Kidney (tissue), 14 donors: ENCODE data around the gene FER. TPM values are rescaled to one million over a fixed set of nuclear protein-coding genes. Genes with fewer than 3 reads are reported as not detected.

Source experiments
- DNase-seq, 5 donors: peaks; one replicate each; pipeline ENCODE4 v3.0.0-alpha.2; 2013 to 2020
- FAIRE-seq: peaks from 2 replicates; lab custom pipeline; 2012; peaks lifted over from hg19 to GRCh38; lab: Jason Lieb, UNC
- H3K27ac ChIP-seq, 2 donors: one replicate each; pipeline ENCODE4 v1.7.0; 2013; ENCODE audit warnings: low read depth in 2 of 2, low read length in 2 of 2, inconsistent platforms in 1 of 2
- H3K27me3 ChIP-seq: one replicate; pipeline ENCODE4 v1.7.1; 2013; ENCODE audit warnings: low read length, inconsistent platforms; ENCODE audit not compliant: control insufficient read depth, insufficient read depth
- H3K36me3 ChIP-seq, 3 donors: one replicate each; pipeline versions ENCODE4 v1.7.0 to v1.7.1; 2013; ENCODE audit warnings: low read length in 3 of 3, control low read depth in 1 of 3, inconsistent platforms in 1 of 3; ENCODE audit not compliant: insufficient read depth in 3 of 3, control insufficient read depth in 2 of 3
- H3K4me1 ChIP-seq, 3 donors: one replicate each; pipeline versions ENCODE4 v1.7.0 to v1.7.1; 2013; ENCODE audit warnings: low read length in 3 of 3, inconsistent platforms in 1 of 3, low read depth in 1 of 3; ENCODE audit not compliant: control insufficient read depth in 2 of 3, insufficient read depth in 2 of 3
- H3K4me3 ChIP-seq, 3 donors: one replicate each; pipeline versions ENCODE4 v1.7.0 to v1.8.1; 2013; ENCODE audit warnings: low read length in 3 of 3, control low read depth in 1 of 3, inconsistent platforms in 1 of 3
- H3K9ac ChIP-seq, 3 donors: one replicate each; pipeline versions ENCODE4 v1.7.0 to v1.7.1; 2013; ENCODE audit warnings: low read length in 3 of 3, control low read depth in 1 of 3, inconsistent platforms in 1 of 3
- H3K9me3 ChIP-seq, 3 donors: one replicate each; pipeline versions ENCODE4 v1.7.0 to v1.7.1; 2013; ENCODE audit warnings: low read length in 3 of 3, control low read depth in 1 of 3, inconsistent platforms in 1 of 3; ENCODE audit not compliant: control insufficient read depth in 2 of 3, insufficient read depth in 1 of 3
- intact Hi-C: fragments of 100-400 bp; cut with DNase I; formaldehyde crosslinking; loops from one replicate; pipeline ENCODE4 v1.11.1; 2022
- polyA plus RNA-seq: library from polyadenylated mRNA; stranded (reverse); fragments of 350-450 nt; fragmentation: Illumina TruSeq; extraction: RNeasy Lipid Tissue Mini Kit (QIAGEN cat#74804); gene quantifications from one replicate; pipeline ENCODE4 v1.2.3, GENCODE V29; 2014; ENCODE audit warnings: low read depth, low replicate concordance; ENCODE audit not compliant: insufficient read depth
- total RNA-seq: library from RNA; stranded (reverse); fragmentation: NEBNext Ultra II Directional; extraction: Animal tissue kit (Norgen Biotek cat#: 25700); gene quantifications from one replicate; pipeline ENCODE4 v1.2.1, GENCODE V29; 2021
- TF ChIP-seq, protein P1 (sequence below): IDR thresholded peaks from 3 replicates; pipeline ENCODE4 v1.5.1; 2012; ENCODE audit warnings: mild to moderate bottlenecking, moderate library complexity, borderline replicate concordance; ENCODE audit not compliant: insufficient read depth; ENCODE audit errors: extremely low read depth
- donor health status: control.
- donor health status: control.
- donor health status: control.
- donor health status: control.
- donor health status: control.
- donor health status: DM: yes; HTN: yes; CAD: no.
- donor health status: Normal renal cell carcinoma (clear cell type).

The FER gene
- total and polyA plus RNA-seq, 2 donors from 2014 or later, result 2.1 to 38.2 TPM

DNA sequence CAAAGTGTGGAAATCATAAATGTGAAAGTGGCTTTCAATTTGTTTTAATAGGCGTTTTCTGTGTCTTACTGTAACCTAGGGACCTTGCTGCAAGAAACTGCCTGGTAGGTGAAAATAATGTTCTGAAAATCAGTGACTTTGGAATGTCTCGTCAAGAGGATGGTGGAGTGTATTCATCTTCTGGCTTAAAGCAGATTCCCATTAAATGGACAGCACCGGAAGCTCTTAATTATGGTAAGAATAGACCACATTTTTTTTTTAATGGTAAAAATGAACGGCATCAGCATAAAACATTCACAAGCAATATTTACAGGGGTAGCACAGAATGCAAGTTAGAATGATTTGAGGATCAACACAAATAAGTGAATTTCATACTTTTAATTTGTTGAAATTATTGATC is 433.0 kb downstream of the FER start:
- Histone ChIP-seq H3K27me3 (no peaks in the 10 kb centered on the region), H3K27ac (no peak overlapping the region), H3K4me3 (no peak overlapping the region), H3K36me3 (no peaks in the 10 kb centered on the region), H3K9ac (no peak overlapping the region), H3K9me3 (no peaks in the 10 kb centered on the region), H3K4me1 (no peaks in the 10 kb centered on the region)
- no peak for DNase-seq
- FAIRE-seq, result no peak
- intact Hi-C loops, result no loop called here
- TF ChIP-seq, protein P1, sequence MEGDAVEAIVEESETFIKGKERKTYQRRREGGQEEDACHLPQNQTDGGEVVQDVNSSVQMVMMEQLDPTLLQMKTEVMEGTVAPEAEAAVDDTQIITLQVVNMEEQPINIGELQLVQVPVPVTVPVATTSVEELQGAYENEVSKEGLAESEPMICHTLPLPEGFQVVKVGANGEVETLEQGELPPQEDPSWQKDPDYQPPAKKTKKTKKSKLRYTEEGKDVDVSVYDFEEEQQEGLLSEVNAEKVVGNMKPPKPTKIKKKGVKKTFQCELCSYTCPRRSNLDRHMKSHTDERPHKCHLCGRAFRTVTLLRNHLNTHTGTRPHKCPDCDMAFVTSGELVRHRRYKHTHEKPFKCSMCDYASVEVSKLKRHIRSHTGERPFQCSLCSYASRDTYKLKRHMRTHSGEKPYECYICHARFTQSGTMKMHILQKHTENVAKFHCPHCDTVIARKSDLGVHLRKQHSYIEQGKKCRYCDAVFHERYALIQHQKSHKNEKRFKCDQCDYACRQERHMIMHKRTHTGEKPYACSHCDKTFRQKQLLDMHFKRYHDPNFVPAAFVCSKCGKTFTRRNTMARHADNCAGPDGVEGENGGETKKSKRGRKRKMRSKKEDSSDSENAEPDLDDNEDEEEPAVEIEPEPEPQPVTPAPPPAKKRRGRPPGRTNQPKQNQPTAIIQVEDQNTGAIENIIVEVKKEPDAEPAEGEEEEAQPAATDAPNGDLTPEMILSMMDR, result no peak

DNA sequence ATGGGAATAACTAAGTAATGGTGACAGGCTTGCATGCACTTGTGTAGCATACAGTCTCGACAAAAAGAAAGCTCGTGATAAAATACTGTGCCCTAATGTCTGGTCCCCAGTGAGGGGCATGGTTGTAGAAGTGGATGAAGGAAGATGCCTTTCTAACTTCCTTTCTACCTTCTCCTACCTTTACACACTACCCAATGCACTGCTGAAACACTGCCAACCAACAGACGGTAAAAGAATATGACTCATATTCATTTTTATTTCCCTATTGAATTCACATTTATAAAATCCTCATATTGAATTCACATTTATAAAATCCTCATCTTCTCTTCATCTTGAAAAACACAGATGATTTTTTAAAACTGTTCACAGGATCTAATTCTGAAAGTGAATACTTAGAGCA is 439.1 kb downstream of the FER start:
- intact Hi-C loops, result no loop called here
- no peaks in the 10 kb centered on the region for H3K27me3 ChIP-seq
- H3K9me3 ChIP-seq, result no peaks in the 10 kb centered on the region
- FAIRE-seq (no peak), DNase-seq (no peak)
- H3K4me1 ChIP-seq, result no peaks in the 10 kb centered on the region
- no peak overlapping the region for H3K4me3 ChIP-seq
- no peak overlapping the region for H3K9ac ChIP-seq
- H3K36me3 ChIP-seq, result peaks cover 0 to 5% (median 2%) of the 10 kb centered on the region in 3 donors
- H3K27ac ChIP-seq, result no peak overlapping the region
- TF ChIP-seq, protein P1, result no peak

DNA sequence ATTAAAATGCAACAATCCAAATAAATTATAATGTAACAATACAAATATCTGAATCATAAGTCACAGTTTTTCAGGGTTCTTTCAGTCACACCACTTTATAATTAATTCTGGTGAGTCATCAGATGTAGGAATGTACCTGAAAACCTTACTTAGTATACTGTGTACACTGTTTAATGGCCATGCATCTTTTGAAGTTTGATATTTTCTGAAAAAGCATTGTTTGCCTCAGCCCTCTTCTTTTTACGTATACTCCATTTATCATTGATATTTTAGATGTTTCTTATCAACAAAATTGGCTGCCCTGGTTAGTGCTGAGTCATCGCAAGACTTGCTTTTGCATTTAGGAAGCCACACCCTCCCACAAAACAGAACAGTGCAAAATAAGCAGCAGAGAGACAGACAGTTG is 443.5 kb downstream of the FER start:
- Histone ChIP-seq H3K36me3 (peaks cover 0 to 5% (median 2%) of the 10 kb centered on the region in 3 donors), H3K4me3 (no peak overlapping the region), H3K9me3 (no peaks in the 10 kb centered on the region), H3K27ac (no peak overlapping the region), H3K9ac (no peak overlapping the region), H3K4me1 (no peaks in the 10 kb centered on the region), H3K27me3 (no peaks in the 10 kb centered on the region)
- DNase-seq (no peak), FAIRE-seq (no peak)
- TF ChIP-seq, protein P1, result no peak
- intact Hi-C loops, result no loop called here

DNA sequence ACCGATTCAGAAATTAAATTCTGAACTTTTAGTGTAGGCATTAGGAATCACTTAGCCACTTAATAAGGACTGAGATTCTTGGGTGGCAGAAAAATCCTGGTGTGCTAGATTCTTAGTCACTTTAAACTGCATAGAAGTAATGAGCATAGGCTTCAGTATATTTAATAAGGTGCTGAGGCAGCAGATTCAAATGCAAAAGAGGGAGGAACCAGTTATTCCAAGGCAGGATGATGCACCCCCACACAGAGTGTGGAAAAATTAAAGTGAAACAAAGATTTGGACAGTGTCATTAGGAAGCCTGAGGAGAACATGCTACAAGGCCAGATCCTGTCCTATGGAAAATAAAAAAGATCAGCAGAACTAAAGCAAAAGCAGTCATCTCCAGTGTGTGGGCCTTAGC is 444.3 kb downstream of the FER start:
- no peaks in the 10 kb centered on the region for H3K9me3 ChIP-seq
- H3K4me1 ChIP-seq, result no peaks in the 10 kb centered on the region
- FAIRE-seq (no peak), DNase-seq (peak in 1 of 5 donors; percentile 10)
- intact Hi-C loops, result no loop called here
- no peaks in the 10 kb centered on the region for H3K36me3 ChIP-seq
- H3K27me3 ChIP-seq, result no peaks in the 10 kb centered on the region
- no peak overlapping the region for H3K27ac ChIP-seq
- no peak overlapping the region for H3K9ac ChIP-seq
- TF ChIP-seq, protein P1, result no peak
- H3K4me3 ChIP-seq, result no peak overlapping the region
